ENCODE results near the gene SPTBN1.

SPTBN1 gene

GRCh38 chr2:54667266-54667639 lies 211.1 kb downstream of the SPTBN1 start:
- no peak overlapping the region for H3K4me3 ChIP-seq (ENCODE audit: low read depth, low read length)

GRCh38 chr2:54667726-54668650 lies 211.9 kb downstream of the SPTBN1 start:
- H3K4me3 ChIP-seq (ENCODE audit: low read depth, low read length), result no peak overlapping the region

GRCh38 chr2:54668711-54669110 lies 212.6 kb downstream of the SPTBN1 start:
- no peak overlapping the region for H3K4me3 ChIP-seq (ENCODE audit: low read depth, low read length)

- H3K4me3 ChIP-seq (ENCODE audit: low read depth, low read length), result no peak overlapping the region
These were observed 213.8 kb downstream of the SPTBN1 start for GRCh38 chr2:54669677-54670484.

GRCh38 chr2:54670485-54671009 lies 214.4 kb downstream of the SPTBN1 start:
- H3K4me3 ChIP-seq (ENCODE audit: low read depth, low read length), result no peak overlapping the region

- H3K4me3 ChIP-seq (ENCODE audit: low read depth, low read length), result no peak overlapping the region
These were observed 214.9 kb downstream of the SPTBN1 start for GRCh38 chr2:54671010-54671409.

- H3K4me3 ChIP-seq (ENCODE audit: low read depth, low read length), result no peak overlapping the region
These were observed 215.9 kb downstream of the SPTBN1 start for GRCh38 chr2:54671875-54672589.

GRCh38 chr2:54672590-54673456 lies 216.7 kb downstream of the SPTBN1 start:
- no peak overlapping the region for H3K4me3 ChIP-seq (ENCODE audit: low read depth, low read length)

GRCh38 chr2:54673501-54673998 lies 217.4 kb downstream of the SPTBN1 start:
- no peak overlapping the region for H3K4me3 ChIP-seq (ENCODE audit: low read depth, low read length)

GRCh38 chr2:54675281-54675680 lies 219.2 kb downstream of the SPTBN1 start:
- H3K4me3 ChIP-seq (ENCODE audit: low read depth, low read length), result no peak overlapping the region

GRCh38 chr2:54675738-54676137 lies 219.6 kb downstream of the SPTBN1 start:
- H3K4me3 ChIP-seq (ENCODE audit: low read depth, low read length), result no peak overlapping the region

GRCh38 chr2:54676656-54677055 lies 220.5 kb downstream of the SPTBN1 start:
- H3K4me3 ChIP-seq (ENCODE audit: low read depth, low read length), result no peak overlapping the region

GRCh38 chr2:54677476-54678265 lies 221.5 kb downstream of the SPTBN1 start:
- H3K4me3 ChIP-seq (ENCODE audit: low read depth, low read length), result no peak overlapping the region

GRCh38 chr2:54678719-54679118 lies 222.6 kb downstream of the SPTBN1 start:
- no peak overlapping the region for H3K4me3 ChIP-seq (ENCODE audit: low read depth, low read length)

GRCh38 chr2:54680397-54681041 lies 224.4 kb downstream of the SPTBN1 start:
- H3K4me3 ChIP-seq (ENCODE audit: low read depth, low read length), result no peak overlapping the region

GRCh38 chr2:54681416-54681815 lies 225.3 kb downstream of the SPTBN1 start:
- H3K4me3 ChIP-seq (ENCODE audit: low read depth, low read length), result no peak overlapping the region

- H3K4me3 ChIP-seq (ENCODE audit: low read depth, low read length), result no peak overlapping the region
These were observed 227.5 kb downstream of the SPTBN1 start for GRCh38 chr2:54683596-54683995.

GRCh38 chr2:54685263-54685775 lies 229.2 kb downstream of the SPTBN1 start:
- H3K4me3 ChIP-seq (ENCODE audit: low read depth, low read length), result no peak overlapping the region
